GM19372 (cell line): ENCODE results near the gene ZNF134.

Source experiments
- ATAC-seq: cut with Tn5 transposase; IDR thresholded peaks from one replicate; pipeline ENCODE4 v1.9.1; 2021; ENCODE audit warnings: mild to moderate bottlenecking, low read depth, moderate library complexity; ENCODE audit not compliant: unreplicated experiment

ZNF134 gene

DNA sequence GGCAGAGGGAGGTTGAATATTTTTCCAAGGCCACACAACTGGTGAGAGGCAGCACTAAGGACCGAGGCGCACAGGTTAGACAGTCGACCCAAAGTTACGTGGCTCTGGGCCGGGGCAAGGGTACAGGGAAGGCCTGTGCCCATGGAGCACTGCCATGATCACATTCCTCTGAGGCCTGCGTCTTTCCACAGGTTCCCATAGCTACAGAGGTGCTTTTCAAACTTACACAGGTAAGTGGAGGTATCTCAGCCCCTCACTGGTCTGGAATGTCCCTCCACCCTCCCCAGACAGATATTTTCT, 19.7 kb downstream of the ZNF134 start:
- ATAC-seq, result no peak

DNA sequence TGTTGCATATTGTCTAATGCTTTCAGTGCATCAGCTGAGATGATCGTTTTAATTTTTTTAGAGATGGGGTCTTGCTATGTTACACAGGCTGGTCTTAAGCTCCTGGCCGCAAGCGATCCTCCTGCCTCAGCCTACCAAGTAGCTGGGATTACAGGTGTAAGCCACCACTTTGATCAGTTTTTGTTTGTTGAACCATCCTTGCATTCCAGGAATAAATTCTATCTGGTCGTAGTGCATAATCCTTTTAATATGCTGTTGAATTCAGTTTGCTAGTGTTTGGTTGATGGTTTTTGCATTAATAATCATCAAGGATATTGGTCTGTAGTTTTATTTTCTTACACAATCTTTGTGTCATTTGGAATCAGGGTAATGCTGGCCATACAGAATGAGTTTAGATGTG, 23.3 kb downstream of the ZNF134 start:
- ATAC-seq, result no peak

DNA sequence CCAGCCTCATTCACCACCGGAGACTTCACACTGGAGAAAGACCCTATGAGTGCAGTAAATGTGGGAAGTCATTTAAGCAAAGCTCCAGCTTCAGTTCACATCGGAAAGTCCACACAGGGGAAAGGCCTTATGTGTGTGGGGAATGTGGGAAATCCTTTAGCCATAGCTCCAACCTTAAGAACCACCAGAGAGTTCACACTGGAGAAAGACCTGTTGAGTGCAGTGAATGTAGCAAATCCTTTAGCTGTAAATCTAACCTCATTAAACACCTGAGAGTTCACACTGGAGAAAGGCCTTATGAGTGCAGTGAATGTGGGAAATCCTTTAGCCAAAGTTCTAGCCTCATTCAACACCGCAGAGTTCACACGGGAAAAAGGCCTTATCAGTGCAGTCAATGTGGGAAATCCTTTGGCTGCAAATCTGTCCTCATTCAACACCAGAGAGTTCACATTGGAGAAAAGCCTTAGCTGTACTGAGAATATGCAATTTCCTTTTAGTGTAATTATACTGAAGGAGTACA, 27.7 kb downstream of the ZNF134 start:
- no peak for ATAC-seq

DNA sequence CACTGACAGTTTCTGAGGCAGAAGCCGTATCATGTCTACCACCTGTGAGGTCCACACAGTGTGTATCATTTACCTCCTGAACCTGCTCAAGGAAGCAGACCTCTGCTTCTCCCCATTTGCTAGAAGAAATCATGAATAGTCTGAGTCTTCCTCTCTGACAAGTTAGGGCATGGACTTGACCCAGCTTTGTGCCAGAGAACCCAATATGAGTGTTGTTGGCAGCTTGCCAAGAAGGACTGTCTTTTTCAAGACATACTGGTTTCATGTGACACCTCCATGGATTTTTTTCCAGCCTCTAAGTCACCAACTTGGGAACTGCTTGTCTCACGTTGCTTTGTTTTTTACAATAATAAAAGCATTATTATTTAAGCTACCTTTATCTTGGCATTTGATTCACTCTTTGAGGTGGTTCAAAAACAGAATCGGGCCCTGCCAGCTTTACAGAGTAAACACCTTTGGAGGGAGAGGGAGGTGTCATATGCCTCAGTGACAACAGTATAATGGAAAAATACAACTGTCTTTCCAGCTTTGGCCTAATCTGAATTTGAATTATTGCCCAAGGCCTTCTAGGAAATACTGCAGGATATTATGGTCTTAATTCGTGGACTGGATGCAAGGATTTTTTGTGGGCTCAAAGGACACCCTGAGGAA, 28.5 kb downstream of the ZNF134 start:
- no peak for ATAC-seq

DNA sequence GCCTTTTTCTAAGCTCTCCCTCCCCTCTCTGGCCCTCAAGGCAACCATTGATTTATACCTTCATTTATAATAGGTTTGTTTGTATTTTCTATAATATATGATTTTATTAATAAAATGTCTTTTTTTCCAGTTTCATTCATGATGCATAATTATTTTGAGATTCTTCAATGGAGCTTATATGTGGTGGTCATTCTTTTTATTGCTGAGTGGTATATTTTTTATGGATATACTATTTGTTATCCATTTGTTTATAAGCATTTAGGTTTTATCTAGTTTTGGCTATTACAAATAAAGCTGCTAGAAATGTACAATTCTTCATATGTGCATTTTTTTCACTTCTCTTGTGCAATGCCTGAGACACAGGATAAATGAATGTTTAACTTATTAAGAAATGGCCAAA, 29.7 kb downstream of the ZNF134 start:
- ATAC-seq, result no peak

DNA sequence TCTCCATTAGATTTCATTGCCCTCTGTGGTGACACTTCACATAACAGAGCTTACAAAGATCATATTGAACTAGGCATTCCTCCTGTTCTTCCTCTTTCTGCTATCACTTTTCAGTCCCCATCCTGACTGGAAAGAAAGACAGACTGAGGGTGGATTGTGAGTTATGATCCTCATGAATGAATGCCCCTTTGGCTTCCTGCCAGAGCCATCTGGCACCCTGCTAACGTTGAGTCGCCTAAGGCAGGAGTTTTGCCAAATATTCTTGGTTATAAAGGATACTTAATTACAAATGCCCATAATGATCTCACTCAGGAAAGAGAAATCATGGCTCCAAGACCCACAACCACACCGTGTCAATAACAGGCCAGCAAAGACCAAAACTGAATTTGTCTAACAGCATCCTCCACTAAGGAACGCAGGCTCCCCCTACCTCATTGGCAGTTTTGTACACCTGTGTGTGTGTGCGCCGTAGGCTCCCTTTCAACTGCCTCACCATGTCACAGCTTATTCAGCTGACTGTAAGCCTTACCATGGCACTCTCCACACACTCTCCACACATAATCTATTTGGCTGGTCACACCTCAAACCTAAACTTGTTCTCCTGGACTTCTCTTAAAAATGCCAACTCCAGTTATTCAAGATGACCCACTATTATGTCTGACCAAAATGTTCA, 34.4 kb downstream of the ZNF134 start:
- ATAC-seq, result no peak

DNA sequence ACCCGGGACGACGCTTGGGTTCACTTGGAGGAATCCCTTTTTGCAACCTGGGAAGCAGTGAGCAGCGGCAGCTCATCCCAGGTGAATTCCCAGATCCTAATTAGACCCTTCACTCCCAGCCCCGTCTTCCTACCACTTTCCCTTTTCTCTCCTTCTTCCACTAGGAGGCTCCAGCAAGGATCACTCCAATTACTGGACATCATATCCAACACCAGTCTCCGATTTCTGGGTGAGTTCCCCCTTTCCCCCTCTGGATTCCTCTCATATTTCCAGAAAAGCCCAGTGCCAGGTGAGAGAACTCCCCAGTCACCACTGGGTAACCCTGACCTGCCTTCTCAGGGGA, 37.6 kb downstream of the ZNF134 start:
- no peak for ATAC-seq

DNA sequence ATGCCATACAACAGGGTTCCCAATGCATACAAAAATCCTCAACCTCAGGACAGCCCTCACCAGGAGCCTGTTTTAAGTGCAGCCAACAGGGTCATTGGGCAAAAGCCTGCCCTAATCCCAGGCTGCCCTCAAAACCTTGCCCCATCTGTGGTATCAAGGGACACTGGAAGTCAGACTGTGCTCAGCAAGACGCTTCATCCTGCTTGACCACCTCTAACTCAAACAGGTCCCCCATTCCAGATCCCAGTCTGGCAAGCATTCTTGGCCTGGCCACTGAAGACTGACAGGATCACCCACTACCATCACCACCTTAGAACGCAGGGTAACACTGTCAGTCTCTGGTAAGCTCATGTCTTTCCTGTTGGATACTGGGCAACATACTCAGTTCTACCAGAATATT, 39.6 kb downstream of the ZNF134 start:
- ATAC-seq, result no peak

DNA sequence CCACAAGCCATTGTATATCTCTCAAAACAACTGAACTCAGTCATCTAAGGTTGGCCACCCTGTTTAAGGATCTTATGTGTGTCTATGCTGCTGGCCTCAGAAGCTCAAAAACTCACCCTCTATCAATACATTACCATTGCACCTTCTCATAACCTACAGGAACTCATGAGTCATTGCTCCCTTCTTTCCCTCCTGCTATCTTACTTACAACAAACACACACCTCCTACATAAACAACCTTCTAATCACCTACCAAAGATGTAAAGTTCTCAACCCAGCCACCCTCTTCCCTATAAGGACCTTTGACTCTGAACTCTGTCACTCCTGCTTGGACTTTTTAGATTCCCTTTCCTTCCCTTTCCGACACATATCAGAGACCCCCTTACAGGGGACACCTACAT, 41.4 kb downstream of the ZNF134 start:
- ATAC-seq, result no peak

DNA sequence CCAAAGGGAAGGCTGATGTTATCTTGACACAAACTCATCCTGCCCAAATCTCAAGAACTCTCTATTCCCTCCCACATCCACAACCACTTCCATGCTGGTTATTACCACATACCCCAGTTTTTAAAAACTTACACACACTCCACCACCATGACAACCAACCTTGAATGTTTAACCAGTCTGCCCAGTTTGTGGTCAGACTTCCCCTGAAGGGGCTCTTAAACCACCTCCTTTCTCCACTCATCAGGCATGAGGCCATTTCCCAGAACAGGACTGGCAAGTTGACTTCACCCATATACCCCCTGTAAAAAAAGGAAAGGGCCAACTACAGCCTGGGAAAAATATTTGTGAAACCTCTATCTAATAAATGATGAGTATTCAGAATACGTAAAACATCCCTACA, 42.3 kb downstream of the ZNF134 start:
- ATAC-seq, result no peak

DNA sequence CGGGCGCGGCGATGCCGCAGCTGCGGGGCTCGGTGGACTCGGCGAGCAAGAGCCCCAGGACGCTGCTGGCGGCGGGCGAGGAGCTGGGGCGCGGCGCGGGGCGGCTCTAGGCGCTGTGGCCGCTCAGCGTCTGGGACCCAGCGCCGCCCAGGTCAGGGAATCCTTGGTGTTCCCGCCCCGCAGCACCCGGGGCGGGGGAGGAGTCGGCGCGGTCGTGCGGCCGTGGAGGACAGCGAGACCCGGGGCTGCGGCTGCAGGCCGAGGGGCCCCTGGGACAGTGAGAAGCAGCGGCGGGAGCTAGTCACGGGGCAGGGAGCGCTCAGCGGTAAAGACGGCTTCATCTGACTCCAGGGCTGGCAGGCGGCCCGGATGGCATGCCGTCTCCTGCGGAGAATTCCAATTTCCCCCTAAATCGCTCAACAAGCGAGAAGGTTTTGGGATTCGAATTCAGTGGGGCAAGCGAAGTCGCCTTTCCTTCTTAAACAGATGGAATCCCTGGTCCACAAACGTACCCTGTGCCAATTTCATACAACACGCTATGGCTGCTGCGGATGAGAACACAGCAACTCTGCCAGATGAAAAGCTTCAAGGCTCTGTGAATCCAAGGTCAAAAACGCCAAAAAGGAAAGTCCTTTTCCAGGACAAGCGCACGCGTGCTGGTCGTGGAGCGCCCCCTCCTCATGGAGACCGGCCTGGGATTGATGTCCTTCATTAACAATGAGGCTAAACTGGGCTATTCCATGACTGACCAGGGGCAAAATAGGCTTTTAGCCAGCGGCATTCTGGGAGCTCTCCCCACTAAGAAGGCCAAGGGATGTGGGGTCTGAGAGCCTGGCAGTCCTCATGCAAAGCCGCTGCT, 50.5 kb downstream of the ZNF134 start:
- ATAC-seq, result no peak

DNA sequence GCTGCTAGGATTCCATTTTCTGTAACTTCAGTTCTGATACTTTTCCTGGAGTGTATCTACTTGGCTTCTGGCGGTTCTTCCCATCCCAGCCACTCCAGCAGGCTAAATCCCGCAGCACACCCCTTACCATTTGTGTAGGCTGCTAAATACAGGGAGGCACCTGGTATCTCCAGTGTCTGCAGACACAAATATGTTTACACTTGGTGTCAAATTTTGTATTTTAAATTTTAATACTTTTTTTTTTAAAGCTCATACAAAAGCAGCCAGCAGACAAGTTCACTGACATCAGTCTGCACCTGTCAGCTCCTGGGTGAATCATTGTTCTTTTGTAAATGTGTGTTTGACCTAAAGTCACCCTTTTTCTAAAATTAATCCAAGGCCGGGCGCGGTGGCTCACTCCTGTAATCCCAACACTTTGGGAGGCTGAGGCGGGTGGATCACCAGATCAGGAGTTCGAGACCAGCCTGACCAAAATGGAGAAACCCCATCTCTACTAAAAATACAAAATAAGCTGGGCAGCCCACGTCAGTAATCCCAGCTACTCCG, 51.3 kb downstream of the ZNF134 start:
- ATAC-seq, result no peak

DNA sequence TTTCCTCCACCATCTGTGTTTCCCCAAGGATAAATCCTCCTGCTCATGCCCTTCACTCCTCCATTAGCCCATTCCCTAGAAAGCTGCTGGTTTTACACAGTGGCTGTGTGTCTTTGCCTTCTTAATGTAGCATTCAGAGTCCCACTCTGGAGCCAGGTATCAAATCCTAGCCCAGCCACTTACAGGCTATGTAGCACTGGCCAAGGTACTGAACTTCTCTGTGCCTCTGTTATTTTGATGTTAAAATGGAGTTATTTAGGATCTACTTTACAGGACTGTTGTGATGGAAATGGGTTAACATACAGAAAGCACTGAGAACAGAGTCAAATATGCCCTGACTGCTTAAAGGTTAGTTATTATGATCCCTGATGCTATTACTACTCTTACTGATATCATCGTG, 53.2 kb downstream of the ZNF134 start:
- no peak for ATAC-seq

DNA sequence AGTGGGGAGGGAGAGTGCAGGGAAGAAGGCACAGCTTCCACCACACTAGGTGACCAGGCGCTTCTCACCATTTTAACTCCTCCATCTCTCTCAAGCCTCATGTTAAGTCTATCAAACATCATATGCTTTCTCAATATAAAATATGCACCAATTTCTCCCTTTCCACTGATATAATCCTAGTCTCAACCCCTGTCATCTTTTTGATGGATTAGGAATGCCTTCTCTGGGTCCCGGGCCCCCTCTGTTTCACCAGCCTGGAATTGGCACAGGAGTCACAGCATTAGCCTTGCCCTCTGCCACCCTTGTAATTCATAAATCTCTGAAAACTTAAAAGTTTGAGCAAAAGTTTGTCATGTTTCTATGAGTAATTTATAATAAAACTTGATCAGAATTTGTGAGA, 54.6 kb downstream of the ZNF134 start, which contains the start of gene ZSCAN4:
Gene ZSCAN4, plus strand, starts transcription at position 301 of the 400 bp plus-strand sequence. CDS start 7,211 bp downstream, outside the sequence.
- ATAC-seq, result no peak

DNA sequence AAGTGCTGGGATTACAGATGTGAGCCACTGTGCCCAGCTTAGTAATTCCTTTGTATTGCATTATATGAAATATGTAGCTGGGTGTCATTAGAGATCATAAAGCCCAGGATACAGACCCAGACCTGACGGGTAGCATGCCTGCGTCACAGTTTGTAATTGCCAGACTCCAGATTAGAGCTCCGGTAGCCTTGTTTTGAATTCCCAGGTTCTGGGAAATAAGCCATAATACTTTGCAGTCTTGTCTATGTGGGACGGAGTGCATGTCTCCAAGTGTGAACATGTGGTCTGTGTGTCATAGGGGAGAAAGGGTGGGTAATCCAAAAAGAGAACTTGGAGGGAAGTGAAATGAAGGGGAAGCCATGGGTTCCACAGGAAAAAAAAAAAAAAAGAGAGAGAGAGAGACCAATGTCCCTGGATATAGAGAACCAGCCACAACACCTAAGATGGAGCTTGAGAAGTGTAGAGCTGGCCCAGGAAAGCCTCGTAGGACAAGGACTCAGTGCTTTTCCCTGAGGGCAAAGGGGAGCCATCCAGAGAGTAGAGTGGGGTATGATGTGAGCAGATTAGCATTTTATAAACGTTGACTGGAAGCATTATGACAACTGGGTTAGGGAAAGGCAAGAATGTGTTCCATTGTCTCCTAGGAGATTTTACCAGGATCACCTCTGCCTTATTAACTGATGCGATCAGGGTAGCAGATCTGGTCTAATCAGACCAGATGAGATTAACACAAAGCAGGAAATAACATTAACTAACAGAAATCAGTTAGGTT, 57.3 kb downstream of the ZNF134 start:
- no peak for ATAC-seq

DNA sequence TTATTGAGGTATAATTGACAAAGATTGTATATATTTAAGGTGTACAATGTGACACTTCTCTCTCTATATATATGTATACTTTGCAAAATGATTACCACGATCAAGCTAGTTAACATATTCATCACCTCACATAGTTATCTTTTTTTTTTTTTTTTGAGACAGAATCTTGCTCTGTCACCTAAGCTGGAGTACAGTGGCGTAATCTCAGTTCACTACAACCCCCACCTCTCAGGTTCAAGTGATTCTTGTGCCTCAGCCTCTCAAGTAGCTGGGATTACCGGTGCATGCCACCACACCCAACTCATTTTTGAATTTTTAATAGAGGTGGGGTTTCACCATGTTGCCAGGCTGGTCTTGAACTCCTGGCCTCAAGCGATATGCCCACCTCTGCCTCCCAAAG, 58.4 kb downstream of the ZNF134 start:
- ATAC-seq, result no peak
